Natural killer cell (primary cell): ENCODE data around the gene ADGRB3. TPM values are rescaled to one million over a fixed set of nuclear protein-coding genes. Genes with fewer than 3 reads are reported as not detected.

Experiments used
- ATAC-seq, 3 donors: fragments of 150-1000 bp in 2 of 3; fragments of 200-7000 bp in 1 of 3; cut with Tn5 transposase; 1 replicate in 1 of 3; 2 replicates in 2 of 3; pipeline ENCODE4 v1.10.0; 2021; ENCODE audit warnings: mild to moderate bottlenecking in 2 of 3, moderate library complexity in 2 of 3
- DNase-seq, 2 donors: peaks; one replicate each; pipeline versions ENCODE4 v3.0.0 to v3.0.0-alpha.2; 2013 to 2021; ENCODE audit warnings: mixed read lengths in 1 of 2
- H3K27ac ChIP-seq: one replicate; pipeline ENCODE4 v1.5.1; 2013; ENCODE audit warnings: mild to moderate bottlenecking, low read length
- H3K27me3 ChIP-seq: one replicate; pipeline ENCODE4 v1.6.1; 2013; ENCODE audit warnings: low read length; ENCODE audit not compliant: control insufficient read depth, insufficient read depth
- H3K36me3 ChIP-seq: one replicate; pipeline ENCODE4 v1.6.1; 2013; ENCODE audit warnings: low read length; ENCODE audit not compliant: control insufficient read depth, insufficient read depth
- H3K4me1 ChIP-seq: one replicate; pipeline ENCODE4 v1.6.1; 2013; ENCODE audit warnings: low read length; ENCODE audit not compliant: control insufficient read depth, insufficient read depth
- H3K4me3 ChIP-seq: one replicate; pipeline ENCODE4 v1.5.1; 2013; ENCODE audit warnings: low read length
- H3K9me3 ChIP-seq: one replicate; pipeline ENCODE4 v1.6.1; 2013; ENCODE audit warnings: low read length; ENCODE audit not compliant: control insufficient read depth, insufficient read depth
- H3K27ac Mint-ChIP-seq, 2 donors: one replicate each; pipeline ENCODE4 v1.8.0; 2022; ENCODE audit warnings: mild to moderate bottlenecking in 2 of 2, mixed read lengths in 2 of 2, moderate library complexity in 1 of 2
- H3K27me3 Mint-ChIP-seq, 2 donors: one replicate each; pipeline ENCODE4 v1.8.0; 2022; ENCODE audit warnings: low read depth in 2 of 2, mixed read lengths in 2 of 2
- H3K36me3 Mint-ChIP-seq: one replicate; pipeline ENCODE4 v1.8.0; 2022; ENCODE audit warnings: mixed read lengths
- H3K4me1 Mint-ChIP-seq, 2 donors: one replicate each; pipeline ENCODE4 v1.8.0; 2022; ENCODE audit warnings: mixed read lengths in 2 of 2
- H3K4me3 Mint-ChIP-seq: one replicate; pipeline ENCODE4 v1.8.0; 2022; ENCODE audit warnings: mild to moderate bottlenecking, moderate library complexity, mixed read lengths
- H3K9me3 Mint-ChIP-seq, 2 donors: one replicate each; pipeline ENCODE4 v1.8.0; 2022; ENCODE audit warnings: mixed read lengths in 2 of 2
- WGBS: methylation state at CpG from one replicate; pipeline ENCODE4 v1.1.7; 2013; ENCODE audit warnings: missing lambda C conversion rate; ENCODE audit not compliant: insufficient coverage; 5-methylcytosine and 5-hydroxymethylcytosine counted together
- intact Hi-C: fragments of 100-400 bp; cut with micrococcal nuclease; formaldehyde crosslinking; loops from one replicate; pipeline ENCODE4 v1.14.2; 2022
- total RNA-seq, 4 donors: library from RNA; stranded (reverse); fragments of 120-200 nt in 1 of 4; gene quantifications; one replicate each; pipeline versions ENCODE4 v1.2.3 to v1.2.4, GENCODE V29; 2013 to 2022
- TF ChIP-seq, protein P1 (sequence below): fragments of 200-600 bp; IDR thresholded peaks from one replicate; pipeline ENCODE4 v1.8.0; 2022; ENCODE audit warnings: antibody characterized with exemption

ADGRB3 gene
- total RNA-seq, 3 donors from 2014 or later (not counting 1 experiment from before 2014, with no cell fraction given) = not detected

DNA sequence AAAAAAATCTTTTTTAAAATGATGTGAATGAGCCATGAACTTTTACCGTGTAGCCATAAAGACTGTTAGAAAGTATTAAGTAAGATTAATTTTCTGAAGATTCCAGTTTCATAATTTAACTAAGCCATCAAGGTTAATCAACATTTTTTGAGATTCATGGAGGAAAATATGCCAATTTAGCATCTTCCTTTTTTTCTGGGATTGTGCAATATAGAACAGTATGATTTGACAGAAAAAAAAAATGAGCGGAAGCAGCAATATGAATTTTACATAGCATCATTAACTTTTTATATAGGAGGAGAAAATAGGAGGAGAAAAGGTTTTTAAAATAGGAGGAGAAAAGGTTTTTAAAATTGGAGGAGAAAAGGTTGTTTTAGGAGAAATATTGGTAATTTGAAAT lies 306.3 kb downstream of the ADGRB3 start:
- no peaks in the 10 kb centered on the region for H3K4me1 Mint-ChIP-seq
- no peak overlapping the region for H3K4me3 Mint-ChIP-seq
- no CpG with 5 or more reads among the region's 2 CpGs for WGBS
- Histone ChIP-seq H3K9me3 (no peaks in the 10 kb centered on the region), H3K4me1 (no peaks in the 10 kb centered on the region), H3K27ac (no peak overlapping the region), H3K36me3 (no peaks in the 10 kb centered on the region), H3K27me3 (no peaks in the 10 kb centered on the region), H3K4me3 (no peak overlapping the region)
- H3K27me3 Mint-ChIP-seq = no peaks in the 10 kb centered on the region
- ATAC-seq (no peak), DNase-seq (no peak)
- H3K36me3 Mint-ChIP-seq = no peaks in the 10 kb centered on the region
- intact Hi-C loops = no loop called here
- H3K27ac Mint-ChIP-seq = no peak overlapping the region
- TF ChIP-seq, protein P1, sequence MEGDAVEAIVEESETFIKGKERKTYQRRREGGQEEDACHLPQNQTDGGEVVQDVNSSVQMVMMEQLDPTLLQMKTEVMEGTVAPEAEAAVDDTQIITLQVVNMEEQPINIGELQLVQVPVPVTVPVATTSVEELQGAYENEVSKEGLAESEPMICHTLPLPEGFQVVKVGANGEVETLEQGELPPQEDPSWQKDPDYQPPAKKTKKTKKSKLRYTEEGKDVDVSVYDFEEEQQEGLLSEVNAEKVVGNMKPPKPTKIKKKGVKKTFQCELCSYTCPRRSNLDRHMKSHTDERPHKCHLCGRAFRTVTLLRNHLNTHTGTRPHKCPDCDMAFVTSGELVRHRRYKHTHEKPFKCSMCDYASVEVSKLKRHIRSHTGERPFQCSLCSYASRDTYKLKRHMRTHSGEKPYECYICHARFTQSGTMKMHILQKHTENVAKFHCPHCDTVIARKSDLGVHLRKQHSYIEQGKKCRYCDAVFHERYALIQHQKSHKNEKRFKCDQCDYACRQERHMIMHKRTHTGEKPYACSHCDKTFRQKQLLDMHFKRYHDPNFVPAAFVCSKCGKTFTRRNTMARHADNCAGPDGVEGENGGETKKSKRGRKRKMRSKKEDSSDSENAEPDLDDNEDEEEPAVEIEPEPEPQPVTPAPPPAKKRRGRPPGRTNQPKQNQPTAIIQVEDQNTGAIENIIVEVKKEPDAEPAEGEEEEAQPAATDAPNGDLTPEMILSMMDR = no peak
- peaks cover 0 to 3% of the 10 kb centered on the region in 2 donors for H3K9me3 Mint-ChIP-seq

DNA sequence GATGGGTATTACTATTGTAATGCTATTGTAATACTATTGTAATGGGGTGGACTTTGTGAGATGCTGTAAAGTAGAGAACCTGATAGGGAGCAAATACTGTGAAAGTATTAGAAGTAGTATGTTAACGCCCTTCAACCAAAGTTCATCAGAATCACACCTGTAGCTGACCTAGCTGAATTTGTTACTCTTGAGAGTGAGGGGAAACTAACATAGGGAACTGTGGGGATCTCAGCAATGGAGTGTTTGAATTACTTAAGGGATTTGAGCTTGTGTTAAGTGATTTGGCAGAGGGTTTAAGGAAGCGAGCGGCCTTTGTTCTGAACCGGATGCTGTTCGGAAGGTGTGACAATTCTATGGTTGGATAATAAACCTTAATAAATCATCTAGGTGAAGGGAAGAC lies 312.6 kb downstream of the ADGRB3 start:
- Histone ChIP-seq H3K27me3 (no peaks in the 10 kb centered on the region), H3K4me3 (no peak overlapping the region), H3K4me1 (no peaks in the 10 kb centered on the region), H3K36me3 (no peaks in the 10 kb centered on the region), H3K9me3 (no peaks in the 10 kb centered on the region), H3K27ac (no peak overlapping the region)
- Mint-ChIP-seq H3K4me1 (no peaks in the 10 kb centered on the region), H3K27me3 (no peaks in the 10 kb centered on the region), H3K4me3 (no peak overlapping the region), H3K27ac (no peak overlapping the region), H3K36me3 (no peaks in the 10 kb centered on the region), H3K9me3 (peaks cover 0 to 6% of the 10 kb centered on the region in 2 donors)
- WGBS = 96% methylated on average over 5 of the region's 5 CpGs
- intact Hi-C loops = no loop called here
- DNase-seq (no peak), ATAC-seq (no peak)
- TF ChIP-seq, protein P1 = no peak

DNA sequence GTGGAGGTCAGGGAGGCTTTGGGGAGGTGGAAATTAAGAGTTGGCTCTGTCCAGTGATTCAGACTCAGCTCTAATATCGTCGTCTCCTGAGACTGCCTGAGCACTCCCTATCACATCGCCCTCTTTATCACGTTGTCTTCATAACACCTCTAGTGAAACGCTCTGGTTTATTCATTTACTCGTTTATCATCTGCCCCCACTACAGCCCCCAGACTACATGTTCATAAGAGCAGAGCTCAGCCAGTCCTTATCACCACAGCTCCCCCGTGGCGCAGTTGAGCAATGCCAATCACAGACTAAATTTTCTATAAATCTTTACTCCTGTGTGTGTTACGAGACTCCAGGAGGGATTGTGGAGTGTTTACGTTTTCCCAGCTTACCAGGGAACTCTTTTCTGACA lies 316.2 kb downstream of the ADGRB3 start:
- Mint-ChIP-seq H3K4me3 (no peak overlapping the region), H3K36me3 (no peaks in the 10 kb centered on the region)
- TF ChIP-seq, protein P1 = no peak

DNA sequence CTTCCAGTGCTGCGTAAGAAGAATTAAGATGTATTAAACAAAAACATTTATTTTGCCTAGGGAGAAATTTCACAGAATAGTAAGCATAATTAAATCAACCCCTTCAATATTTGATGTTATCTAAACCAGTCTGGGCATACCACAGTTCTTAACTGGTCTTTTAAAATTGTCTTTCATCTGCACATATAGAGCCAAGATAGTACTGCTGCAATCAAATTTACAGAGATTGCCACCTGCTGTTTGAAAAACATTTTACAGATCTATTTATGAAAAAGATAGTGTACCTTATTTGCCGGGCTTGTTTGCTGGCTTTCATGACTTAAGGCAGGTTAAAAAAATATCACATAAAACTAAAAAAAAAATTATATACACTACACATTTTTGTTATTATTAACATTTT lies 323.2 kb downstream of the ADGRB3 start:
- Histone ChIP-seq H3K36me3 (no peaks in the 10 kb centered on the region), H3K27me3 (no peaks in the 10 kb centered on the region), H3K9me3 (no peaks in the 10 kb centered on the region), H3K4me1 (no peaks in the 10 kb centered on the region), H3K27ac (no peak overlapping the region), H3K4me3 (no peak overlapping the region)
- no peak for DNase-seq
- no CpG with 5 or more reads among the region's 2 CpGs for WGBS
- Mint-ChIP-seq H3K4me1 (no peaks in the 10 kb centered on the region), H3K4me3 (no peak overlapping the region), H3K27ac (no peak overlapping the region), H3K27me3 (no peaks in the 10 kb centered on the region), H3K9me3 (peaks cover 2 to 4% of the 10 kb centered on the region in 2 donors), H3K36me3 (no peaks in the 10 kb centered on the region)
- TF ChIP-seq, protein P1 = no peak
- ATAC-seq = no peak
- intact Hi-C loops = no loop called here

More for the DNA sequence above, 316.2 kb downstream of the ADGRB3 start:
- intact Hi-C loops = no loop called here
- Histone ChIP-seq H3K4me1 (no peaks in the 10 kb centered on the region), H3K9me3 (no peaks in the 10 kb centered on the region), H3K4me3 (no peak overlapping the region), H3K27me3 (no peaks in the 10 kb centered on the region), H3K27ac (no peak overlapping the region), H3K36me3 (no peaks in the 10 kb centered on the region)
- DNase-seq = no peak
- Mint-ChIP-seq H3K4me1 (no peaks in the 10 kb centered on the region), H3K27ac (no peak overlapping the region), H3K27me3 (no peaks in the 10 kb centered on the region), H3K9me3 (peaks cover 0 to 9% of the 10 kb centered on the region in 2 donors)
- no peak for ATAC-seq
- WGBS = 91% methylated on average over 10 of the region's 10 CpGs
